KBM-7 (cell line): ENCODE results near the gene PAX4.

Source experiments
- DNase-seq: peaks from one replicate; pipeline ENCODE4 v3.0.0-alpha.2; 2015
- in situ Hi-C: fragments of 300-500 bp; cut with MboI; formaldehyde crosslinking; loops from 2 replicates; pipeline ENCODE4 v1.14.3; 2020; ENCODE audit warnings: low sequenced_read_pairs, low pct_unique_long_range_greater_than_20kb, mixed read lengths

PAX4 gene

DNA sequence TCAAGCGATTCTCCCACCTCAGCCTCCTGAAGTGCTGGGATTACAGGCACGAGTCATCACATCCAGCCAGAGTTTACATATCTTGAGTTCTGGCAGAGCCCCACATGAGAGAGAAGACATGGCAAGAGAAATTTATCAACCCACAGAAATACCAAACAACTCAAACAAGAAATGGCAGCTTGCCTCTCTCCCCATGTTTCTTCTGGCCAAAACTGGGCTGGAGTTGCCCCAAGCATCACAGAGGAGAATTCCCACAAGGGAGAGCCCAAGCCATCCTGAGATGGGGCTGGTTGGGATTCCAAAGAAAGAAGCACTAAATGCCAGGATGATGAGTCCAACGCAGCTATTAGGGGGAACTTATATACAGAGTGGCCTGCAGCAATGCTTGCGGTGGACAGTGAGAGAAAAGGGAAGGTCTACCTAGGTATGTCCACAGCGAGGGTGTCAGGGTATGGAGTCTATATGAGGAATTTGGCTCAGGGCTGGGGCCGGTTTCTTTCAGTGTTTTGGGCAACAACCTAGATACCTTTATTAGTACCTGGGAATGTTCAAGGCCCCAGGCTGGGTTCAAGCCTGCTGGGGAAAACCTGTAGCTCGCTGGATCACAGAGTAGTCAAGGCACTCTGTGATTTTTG is 14.5 kb upstream of the PAX4 start:
- no peak for DNase-seq
- in situ Hi-C loops: no loop called here

DNA sequence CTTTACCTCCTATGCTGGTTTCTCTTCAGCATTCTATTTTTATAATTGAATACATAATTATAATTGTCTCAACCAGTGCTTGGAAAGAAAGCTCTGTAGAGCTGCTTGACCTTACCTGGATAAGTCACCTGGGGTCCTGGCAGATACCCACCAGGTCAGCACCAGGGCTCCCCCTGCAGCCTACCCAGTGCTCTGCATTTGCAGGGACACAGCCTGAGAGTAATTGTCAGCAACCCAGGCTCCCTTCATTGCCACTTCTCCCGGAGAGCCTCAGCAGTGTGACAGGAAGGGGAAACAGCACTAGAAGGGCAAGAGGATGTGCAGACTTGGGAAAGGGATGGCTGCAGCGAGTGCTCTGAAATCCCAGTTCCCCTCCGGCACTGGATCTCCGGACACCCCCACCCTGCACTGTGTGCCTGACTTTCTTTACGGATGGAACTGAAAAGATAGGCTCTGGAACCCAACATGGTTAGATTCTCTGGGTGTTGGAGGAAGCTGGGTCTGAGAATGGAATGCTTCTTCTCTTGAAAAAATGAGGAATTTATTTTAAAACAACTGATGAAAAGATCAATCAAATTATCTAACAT is 11.4 kb upstream of the PAX4 start:
- DNase-seq: peak; percentile 52
- in situ Hi-C loops: no loop called here

DNA sequence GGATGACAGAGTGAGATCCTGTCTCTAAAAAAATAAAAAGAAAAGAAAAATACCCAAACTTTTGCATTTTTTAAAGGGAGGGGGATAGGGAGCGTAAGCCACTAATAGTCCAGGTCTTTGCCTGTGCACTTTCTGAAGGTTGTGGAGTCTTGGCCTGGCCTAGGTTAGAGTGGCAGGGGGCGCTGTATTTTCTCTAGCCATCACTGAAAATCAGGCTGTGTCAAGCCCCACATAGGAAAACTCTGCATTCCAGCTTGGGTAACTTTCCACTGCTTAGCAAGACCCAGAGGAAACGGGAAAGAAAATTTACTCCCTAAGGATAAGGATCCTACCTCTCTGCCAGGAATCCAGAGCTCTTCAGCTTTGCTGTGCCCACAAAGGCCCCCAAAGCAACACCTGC is 10.5 kb upstream of the PAX4 start:
- in situ Hi-C loops: no loop called here
- DNase-seq: no peak

DNA sequence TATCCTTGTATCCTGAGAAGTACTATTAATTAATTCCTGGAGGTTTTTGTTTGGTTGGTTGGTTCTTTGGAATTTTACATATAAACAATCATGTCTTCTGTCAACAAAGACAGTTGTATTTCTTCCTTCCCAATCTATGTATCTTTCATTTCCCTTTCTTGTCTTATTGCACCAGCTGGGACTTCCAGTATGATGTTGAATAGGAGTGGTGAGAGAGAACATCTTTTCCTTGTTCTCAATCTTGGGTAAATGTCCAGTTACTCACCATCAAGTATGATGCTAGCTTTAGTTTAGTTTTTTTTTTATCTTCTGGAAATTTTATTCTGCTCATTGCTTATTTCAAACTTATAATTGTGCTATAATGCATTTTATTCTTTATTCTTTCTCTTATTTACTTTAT is 7.4 kb upstream of the PAX4 start:
- in situ Hi-C loops: no loop called here
- DNase-seq: no peak

DNA sequence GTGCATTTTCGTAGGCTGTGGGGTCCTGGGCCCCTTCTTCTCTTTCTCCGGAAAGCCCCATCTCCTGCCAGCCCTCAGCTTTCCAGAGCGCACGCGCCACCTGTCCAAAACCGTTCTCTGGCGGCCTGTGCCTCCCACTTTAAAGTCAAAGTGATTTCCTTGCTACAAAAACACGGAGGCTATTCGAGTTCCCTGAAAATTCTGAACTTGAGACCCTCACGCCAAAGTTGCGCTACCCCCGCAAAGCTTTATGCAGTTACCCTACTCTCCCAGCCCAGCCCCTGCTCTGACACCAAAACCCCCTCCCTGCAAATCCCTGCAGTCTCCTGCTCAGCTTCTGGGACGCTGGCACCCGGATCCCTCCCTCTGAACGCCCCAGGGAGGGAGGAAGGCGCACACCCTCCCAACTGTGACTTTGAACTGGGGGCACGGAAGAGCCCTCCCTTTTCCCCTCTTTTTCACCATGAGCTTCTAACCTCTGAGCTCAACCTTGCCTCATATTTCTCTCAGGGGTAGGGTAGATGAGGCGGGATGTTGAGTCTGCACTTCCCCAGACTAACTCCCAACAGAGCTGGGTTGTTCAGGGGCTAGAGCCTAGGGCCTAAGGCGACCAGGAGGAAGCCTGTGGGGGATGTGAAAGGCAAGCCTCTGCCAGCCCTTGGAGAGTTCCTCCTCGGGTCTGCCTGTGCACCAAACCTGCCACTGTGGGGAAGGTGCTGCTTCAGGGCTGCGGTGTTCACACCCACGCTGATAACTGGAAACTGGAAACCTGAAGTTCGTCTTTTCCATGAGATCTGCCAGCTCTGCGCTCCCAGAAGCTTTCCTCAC is 2.7 kb upstream of the PAX4 start:
- in situ Hi-C loops: no loop called here
- peak; percentile 36 for DNase-seq

DNA sequence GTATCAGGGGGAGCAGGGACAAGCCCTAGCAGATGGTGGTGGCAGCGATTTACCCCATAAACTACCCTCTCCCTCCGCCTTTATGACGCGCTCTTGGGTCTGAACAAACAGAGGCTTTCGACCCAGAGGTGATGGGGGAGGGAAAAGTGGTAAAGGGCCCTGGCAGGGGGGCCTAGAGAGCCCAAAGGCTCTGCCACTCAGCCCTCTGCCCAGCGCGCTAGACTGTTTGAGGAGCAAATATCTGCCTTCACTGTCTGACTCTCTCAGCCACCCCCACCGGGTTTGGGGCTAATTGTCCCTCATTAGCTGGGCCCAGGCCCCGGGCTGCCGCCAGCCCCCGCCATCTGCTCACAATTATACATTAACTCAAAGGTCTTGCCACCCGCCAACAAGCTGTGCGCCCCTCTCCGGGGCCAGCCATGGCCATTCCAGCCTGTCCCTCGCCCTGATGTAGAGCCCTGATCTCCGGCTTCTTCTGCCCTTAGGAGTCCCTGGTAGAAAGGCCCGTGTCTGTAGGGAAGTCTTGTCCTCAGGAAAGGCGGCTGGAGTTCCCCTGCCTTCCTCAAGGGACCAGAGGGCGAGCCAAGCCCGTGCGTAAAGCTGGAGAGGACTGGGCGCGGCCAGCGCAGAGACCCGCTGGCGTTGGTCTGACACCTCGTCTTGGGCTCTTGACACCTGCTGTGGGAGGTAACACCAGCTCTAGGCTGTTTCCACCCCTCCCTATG is 1.9 kb upstream of the PAX4 start:
- no peak for DNase-seq
- in situ Hi-C loops: no loop called here

DNA sequence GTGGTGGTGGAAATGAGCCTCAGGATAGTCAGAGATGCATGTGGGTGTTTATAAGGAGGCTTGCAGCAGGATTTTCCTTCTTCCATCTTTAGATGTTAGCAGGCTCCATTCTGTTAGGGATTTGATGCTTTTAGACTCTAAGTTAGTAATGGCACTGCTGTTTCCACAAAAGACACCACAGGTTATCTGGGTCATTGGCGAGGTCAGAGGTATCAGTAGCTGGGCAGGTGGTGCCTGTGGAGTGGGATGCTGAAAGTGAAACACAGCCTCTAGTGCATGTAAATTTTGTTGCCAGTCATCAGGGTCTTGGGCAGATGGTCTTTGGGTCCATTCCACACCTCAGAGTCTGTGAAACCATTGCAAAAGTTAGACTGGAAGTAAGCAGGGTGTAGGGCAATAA is 833 bp upstream of the PAX4 start:
- in situ Hi-C loops: no loop called here

DNA sequence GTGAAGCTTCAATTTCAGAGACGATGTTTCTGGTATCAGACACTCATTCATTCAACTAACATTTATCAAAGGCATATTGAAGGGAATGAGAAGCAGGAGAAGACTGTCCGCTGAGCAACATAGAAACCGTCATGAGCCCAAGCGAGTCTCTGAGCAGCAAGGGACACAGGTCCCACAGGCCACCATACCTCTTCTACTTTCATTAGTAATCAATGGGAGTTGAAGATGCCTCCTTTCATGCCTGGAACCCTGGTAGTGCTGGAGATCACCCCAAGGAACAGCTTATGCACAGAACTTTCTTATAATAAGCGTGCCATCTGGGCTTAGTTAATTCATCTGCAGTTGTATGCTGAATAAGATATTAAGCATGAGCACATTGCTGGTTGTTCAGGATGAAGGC is 1.2 kb downstream of the PAX4 start:
- DNase-seq: no peak
- in situ Hi-C loops: no loop called here

More for the DNA sequence above, 833 bp upstream of the PAX4 start:
- DNase-seq: no peak

DNA sequence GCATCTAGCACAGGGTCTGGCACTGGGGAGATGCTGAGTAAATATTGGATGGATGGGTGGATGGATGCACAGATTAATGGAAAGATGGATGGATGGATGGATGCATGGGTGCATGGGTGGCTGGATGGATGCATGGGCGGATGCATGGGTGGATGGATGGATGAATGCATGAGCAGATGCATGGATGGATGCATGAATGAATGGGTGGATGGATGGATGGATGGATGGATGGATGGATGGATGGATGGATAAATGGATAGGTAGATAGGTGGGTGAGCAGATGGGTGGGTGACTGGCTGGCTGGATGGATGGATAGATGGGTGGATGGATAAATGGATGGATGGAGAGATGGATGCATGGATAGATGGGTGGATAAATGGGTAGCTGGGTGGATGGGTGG is 5.7 kb downstream of the PAX4 start:
- no peak for DNase-seq
- in situ Hi-C loops: no loop called here

DNA sequence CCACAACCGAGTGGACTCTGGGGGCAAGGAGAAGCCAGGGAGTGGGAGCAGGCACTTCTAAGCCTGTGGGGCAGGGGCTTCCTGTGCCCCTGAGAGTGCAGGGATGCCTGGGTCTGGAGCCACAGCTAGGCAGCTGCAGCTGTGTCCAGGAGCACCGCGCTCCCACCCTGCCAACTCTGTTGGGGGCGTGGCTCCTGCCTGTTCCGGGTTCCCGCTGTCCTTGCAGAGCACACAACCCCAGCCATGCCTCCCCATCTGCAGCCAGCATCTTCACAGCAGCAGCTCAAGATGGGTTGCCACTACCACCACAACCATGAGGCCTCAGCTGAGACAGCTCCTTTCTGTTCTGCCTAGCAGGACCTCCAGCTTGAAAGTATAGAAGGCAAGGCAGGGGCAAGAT is 8.6 kb downstream of the PAX4 start:
- no peak for DNase-seq
- in situ Hi-C loops: no loop called here

DNA sequence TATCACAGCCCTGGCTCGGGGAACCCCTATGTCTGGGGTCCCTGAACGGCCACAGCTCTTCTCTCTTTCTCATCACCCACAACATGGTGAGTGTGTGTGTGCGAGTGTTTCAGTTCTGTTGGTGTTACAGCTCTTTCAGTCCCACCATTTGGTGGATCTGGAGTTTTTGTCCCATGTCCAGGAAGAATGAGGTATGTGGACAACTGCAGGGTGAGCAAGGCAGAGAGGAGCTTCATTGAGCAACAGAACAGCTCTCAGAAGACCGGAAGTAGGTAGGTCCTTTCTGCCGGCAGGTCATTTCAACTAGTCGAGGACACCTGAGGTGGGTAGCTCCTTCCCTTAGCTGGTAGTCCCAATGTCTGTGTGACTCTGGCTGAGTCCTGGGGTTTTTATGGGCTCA is 9.5 kb downstream of the PAX4 start:
- in situ Hi-C loops: no loop called here
- no peak for DNase-seq

DNA sequence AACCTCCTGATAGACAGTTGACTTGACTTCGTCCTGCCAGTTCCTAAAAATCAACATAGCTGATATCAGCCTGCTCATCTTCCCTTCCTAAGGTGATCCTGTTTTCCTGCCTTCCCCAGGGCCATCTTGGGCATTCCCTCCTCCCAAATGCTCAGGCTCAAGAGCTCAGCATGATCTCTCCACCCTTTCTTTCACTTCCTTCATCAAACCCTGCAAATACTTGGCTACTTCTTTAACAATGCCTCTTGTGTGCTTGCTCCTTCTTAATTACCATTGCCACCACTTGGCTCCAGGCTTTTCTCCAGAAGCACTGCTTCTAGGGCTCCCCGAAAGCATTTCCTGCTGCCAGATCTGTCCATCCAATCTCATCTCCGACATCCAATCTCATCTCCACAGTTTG is 17.1 kb downstream of the PAX4 start:
- no peak for DNase-seq
- in situ Hi-C loops: no loop called here

DNA sequence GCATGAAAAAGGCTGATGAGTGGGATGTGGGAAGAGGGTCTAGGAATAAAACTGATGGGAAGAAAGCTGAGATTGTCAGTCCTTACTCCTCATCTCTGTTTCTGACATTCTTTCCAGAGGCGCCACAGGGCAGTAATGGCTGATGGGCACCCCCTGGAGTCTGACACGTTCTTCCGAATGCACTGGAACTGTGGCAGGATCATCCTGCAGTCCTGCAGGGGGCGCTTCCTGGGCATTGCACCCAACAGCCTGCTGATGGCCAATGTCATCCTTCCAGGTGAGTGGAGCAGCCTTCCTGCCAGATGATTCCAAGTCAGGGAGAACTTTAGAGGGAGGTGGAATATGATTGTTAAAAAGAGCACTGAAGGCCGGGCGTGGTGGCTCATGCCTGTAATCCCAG is 19.6 kb downstream of the PAX4 start:
- DNase-seq: no peak
- in situ Hi-C loops: no loop called here

DNA sequence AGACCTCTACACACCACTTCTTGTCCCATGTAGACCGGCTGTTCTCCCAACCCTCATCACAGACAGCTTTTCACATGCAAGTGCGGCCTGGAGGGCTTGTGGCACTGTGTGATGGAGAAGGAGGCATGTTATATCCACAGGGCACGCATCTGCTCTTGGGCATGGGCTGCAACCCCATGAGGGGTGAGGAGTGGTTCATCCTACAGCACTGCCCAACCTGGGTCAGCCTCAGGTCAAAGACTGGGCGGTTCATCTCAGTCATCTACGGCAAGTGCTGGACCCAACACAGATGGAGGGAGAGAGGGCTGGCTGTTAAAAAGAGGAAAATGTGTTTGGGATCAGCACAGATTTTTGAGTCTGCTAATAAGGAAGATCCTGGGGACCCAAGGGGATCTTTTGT is 22.2 kb downstream of the PAX4 start:
- in situ Hi-C loops: no loop called here
- no peak for DNase-seq

DNA sequence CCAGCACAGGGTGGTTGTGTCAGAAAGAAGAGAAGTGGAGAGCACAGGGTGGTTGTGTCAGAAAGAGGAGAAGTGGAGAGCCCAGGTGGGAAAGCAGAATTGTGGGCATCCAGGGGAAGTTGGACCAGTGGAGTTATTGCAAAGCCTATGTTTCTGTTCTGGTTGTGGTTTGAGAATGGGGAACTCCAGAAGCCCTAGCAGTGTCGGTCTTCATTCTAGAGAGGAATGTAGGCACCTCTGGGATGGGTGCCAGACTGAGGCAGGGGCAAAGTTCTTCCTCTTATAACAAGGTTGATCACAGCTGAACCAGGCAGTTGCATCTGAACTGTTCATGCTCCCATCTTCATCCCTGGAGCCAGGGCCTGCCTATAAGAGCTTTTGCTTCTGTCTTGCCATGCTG is 23.5 kb downstream of the PAX4 start:
- in situ Hi-C loops: no loop called here
- DNase-seq: peak; percentile 84

DNA sequence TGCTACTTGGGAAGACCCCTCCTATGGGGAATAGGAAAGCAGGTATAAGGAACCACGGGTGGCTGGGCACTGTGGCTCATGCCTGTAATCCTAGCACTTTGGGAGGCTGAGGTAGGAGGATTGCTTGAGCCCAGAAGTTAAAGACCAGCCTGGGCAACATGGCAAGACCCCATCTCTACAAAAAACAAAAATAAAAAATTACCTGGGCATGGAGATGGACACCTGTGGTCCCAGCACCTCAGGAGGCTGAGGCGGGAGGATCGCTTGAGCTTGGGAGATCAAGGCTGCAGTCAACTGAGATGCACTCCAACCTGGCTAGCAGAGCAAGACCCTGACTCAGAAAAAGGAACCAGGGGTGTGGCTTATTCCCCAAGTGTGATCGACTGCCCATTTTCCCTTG is 25.4 kb downstream of the PAX4 start:
- DNase-seq: no peak
- in situ Hi-C loops: no loop called here

DNA sequence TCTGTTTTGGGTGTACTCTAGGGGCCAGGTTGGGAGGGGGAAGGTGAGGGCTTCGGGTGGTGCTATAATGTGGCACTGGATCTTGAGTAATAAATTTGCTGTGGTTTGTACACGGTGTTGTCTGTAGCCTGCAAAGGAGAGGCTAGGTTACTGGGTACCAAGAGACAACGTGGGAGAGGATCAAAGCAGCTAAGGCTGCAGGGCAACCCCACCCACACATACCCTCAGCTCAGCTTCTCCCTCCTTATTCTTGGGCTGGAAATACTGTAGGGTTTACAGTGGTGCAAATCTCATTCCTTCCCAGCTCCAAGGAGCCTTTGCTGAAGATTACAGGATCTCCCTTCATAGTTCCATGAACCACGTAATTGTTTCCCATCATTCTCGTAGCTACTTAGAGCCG is 26.4 kb downstream of the PAX4 start:
- no peak for DNase-seq
- in situ Hi-C loops: no loop called here

DNA sequence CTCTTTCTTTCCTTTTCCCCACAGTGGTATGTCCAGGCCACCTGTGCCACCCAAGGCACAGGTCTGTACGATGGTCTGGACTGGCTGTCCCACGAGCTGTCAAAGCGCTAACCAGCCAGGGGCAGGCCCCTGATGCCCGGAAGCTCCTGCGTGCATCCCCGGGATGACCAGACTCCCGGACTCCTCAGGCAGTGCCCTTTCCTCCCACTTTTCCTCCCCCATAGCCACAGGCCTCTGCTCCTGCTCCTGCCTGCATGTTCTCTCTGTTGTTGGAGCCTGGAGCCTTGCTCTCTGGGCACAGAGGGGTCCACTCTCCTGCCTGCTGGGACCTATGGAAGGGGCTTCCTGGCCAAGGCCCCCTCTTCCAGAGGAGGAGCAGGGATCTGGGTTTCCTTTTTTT is 26.8 kb downstream of the PAX4 start:
- in situ Hi-C loops: no loop called here
- no peak for DNase-seq

DNA sequence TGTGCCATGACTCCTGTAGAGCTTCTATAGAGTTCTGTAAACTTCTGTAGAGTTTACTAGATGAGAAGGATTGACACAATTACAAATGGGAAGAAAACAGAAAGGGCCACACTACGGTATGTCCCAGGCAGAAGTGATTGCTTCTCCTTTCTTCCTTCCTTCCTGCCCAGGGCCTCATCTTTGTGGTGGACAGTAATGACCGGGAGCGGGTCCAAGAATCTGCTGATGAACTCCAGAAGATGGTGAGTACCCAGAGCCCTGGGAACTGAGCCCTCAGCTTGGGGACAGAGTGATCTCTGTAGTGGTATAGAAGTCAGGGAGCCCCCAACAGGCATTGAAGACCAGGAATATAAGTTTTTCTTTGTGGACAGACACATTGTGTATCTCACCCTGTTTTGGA is 28.0 kb downstream of the PAX4 start:
- DNase-seq: no peak
- in situ Hi-C loops: no loop called here
